ENCODE measurements around the gene PLA2G2E. TPM values are rescaled to one million over a fixed set of nuclear protein-coding genes. Genes with fewer than 3 reads are reported as not detected.

The PLA2G2E gene
- total and polyA plus RNA-seq, 4 donors, result not detected

DNA sequence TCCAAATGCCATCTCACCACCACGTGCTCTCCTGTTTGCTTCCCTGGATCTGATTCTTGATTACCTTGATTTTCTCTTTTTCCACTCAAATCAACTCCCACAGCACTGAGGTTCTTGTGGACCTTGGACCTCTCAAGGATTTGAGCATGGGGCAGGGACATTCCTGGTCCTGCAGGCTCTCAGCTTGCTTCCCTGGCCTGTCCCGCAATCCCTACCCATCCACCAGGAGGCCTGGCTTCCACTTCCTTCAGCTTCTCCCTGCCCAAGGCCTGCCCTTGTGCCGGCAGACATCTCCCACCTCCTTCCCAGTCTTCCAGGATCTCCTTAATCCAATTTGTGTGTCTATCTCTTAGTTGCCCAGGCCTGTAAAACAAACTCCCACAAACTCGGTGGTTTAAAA lies 34.4 kb upstream of the PLA2G2E start:
- Histone ChIP-seq H3K36me3 (ENCODE audit: control insufficient read depth in 4 of 4, insufficient read depth in 4 of 4, low read length in 4 of 4) (no peaks in the 10 kb centered on the region), H3K9me3 (ENCODE audit: control insufficient read depth in 4 of 4, insufficient read depth in 3 of 4, low read length in 3 of 4) (peaks cover 0 to 6% (median 0%) of the 10 kb centered on the region in 4 donors), H3K27me3 (ENCODE audit: control insufficient read depth in 3 of 3, insufficient read depth in 3 of 3, low read length in 2 of 3) (peaks cover 0 to 7% (median 0%) of the 10 kb centered on the region in 3 donors), H3K9ac (ENCODE audit: insufficient read depth in 1 of 2, low read length in 2 of 2) (no peak overlapping the region), H3K27ac (ENCODE audit: low read depth in 1 of 2, low read length in 1 of 2) (no peak overlapping the region), H3K4me3 (no peak overlapping the region), H3K4me1 (ENCODE audit: control insufficient read depth in 5 of 5, insufficient read depth in 5 of 5, low read length in 5 of 5) (no peaks in the 10 kb centered on the region)
- ATAC-seq (ENCODE audit: insufficient read depth, low FRiP score) (no peak), DNase-seq (no peak)
- WGBS, 2 donors, result 70 to 74% methylated on average over 4 of the region's 4 CpGs
- TF ChIP-seq, protein P1, sequence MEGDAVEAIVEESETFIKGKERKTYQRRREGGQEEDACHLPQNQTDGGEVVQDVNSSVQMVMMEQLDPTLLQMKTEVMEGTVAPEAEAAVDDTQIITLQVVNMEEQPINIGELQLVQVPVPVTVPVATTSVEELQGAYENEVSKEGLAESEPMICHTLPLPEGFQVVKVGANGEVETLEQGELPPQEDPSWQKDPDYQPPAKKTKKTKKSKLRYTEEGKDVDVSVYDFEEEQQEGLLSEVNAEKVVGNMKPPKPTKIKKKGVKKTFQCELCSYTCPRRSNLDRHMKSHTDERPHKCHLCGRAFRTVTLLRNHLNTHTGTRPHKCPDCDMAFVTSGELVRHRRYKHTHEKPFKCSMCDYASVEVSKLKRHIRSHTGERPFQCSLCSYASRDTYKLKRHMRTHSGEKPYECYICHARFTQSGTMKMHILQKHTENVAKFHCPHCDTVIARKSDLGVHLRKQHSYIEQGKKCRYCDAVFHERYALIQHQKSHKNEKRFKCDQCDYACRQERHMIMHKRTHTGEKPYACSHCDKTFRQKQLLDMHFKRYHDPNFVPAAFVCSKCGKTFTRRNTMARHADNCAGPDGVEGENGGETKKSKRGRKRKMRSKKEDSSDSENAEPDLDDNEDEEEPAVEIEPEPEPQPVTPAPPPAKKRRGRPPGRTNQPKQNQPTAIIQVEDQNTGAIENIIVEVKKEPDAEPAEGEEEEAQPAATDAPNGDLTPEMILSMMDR (IDR thresholded peaks at IDR 0.05; ENCODE audit: control extremely low read depth, extremely low read depth), result no peak

DNA sequence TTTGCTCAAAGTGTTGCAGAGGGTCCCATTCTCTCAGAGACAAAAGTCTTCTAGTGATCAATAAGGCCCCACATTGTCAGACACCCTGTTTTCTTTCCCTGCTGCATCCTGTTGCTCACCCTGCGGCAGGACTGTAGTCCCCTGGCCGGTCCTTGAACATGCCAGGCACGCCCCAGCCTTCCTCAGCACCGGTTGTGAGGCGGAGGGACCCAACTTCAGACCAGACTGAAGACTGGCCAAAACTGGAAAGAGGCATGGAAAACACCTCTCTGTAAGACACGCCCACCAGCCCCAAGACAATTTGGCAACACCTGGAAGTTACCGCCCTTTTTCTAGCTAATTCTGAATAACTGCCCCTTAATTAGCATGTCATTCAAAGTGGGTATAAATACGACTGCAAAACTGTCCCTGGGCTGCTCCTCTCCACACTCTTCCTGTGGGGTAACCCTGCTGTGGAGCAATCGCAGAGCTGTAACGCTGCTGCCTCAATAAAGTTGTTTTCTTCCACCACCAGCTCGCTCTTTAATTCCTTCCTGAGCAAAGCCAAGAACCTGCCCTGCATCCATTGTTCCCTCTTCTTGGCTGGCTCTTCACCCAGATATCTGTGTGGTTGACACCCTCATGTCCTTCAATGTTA lies 32.2 kb upstream of the PLA2G2E start:
- no peak for ATAC-seq (ENCODE audit: insufficient read depth, low FRiP score)
- Histone ChIP-seq H3K27me3 (ENCODE audit: control insufficient read depth in 3 of 3, insufficient read depth in 3 of 3, low read length in 2 of 3) (peaks cover 0 to 7% (median 0%) of the 10 kb centered on the region in 3 donors), H3K4me1 (ENCODE audit: control insufficient read depth in 5 of 5, insufficient read depth in 5 of 5, low read length in 5 of 5) (no peaks in the 10 kb centered on the region), H3K9me3 (ENCODE audit: control insufficient read depth in 4 of 4, insufficient read depth in 3 of 4, low read length in 3 of 4) (peaks cover 0 to 2% (median 0%) of the 10 kb centered on the region in 4 donors), H3K27ac (ENCODE audit: low read depth in 1 of 2, low read length in 1 of 2) (no peak overlapping the region), H3K36me3 (ENCODE audit: control insufficient read depth in 4 of 4, insufficient read depth in 4 of 4, low read length in 4 of 4) (no peaks in the 10 kb centered on the region), H3K9ac (ENCODE audit: insufficient read depth in 1 of 2, low read length in 2 of 2) (no peak overlapping the region), H3K4me3 (no peak overlapping the region)
- TF ChIP-seq, protein P1 (IDR thresholded peaks at IDR 0.05; ENCODE audit: control extremely low read depth, extremely low read depth), result no peak
- WGBS, 2 donors, result 50 to 62% methylated on average over 11 of the region's 11 CpGs
- DNase-seq, result no peak

DNA sequence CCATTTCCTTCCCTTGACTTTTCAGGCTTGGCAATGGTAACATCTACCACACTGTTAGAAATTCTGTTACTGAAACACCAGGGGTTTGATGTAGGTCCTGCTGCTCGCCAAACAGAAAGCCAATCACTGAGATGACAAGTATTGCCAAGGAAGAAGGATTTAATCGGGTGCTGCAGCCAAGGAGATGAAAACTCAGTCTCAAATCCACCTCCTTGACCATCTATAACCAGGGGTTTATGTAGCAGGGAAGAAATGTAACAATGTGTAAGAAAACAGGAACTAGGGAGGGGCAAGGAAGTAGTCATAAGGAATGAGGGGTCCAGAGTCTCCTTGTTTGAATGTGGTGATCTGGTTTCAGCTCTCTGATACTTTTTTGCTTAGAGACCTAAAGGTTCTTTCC lies 30.6 kb upstream of the PLA2G2E start:
- no peak for ATAC-seq (ENCODE audit: insufficient read depth, low FRiP score)
- DNase-seq, result no peak
- TF ChIP-seq, protein P1 (IDR thresholded peaks at IDR 0.05; ENCODE audit: control extremely low read depth, extremely low read depth), result no peak
- Histone ChIP-seq H3K4me3 (no peak overlapping the region), H3K36me3 (ENCODE audit: control insufficient read depth in 4 of 4, insufficient read depth in 4 of 4, low read length in 4 of 4) (no peaks in the 10 kb centered on the region), H3K27me3 (ENCODE audit: control insufficient read depth in 3 of 3, insufficient read depth in 3 of 3, low read length in 2 of 3) (peaks cover 0 to 7% (median 0%) of the 10 kb centered on the region in 3 donors), H3K4me1 (ENCODE audit: control insufficient read depth in 5 of 5, insufficient read depth in 5 of 5, low read length in 5 of 5) (no peaks in the 10 kb centered on the region), H3K9me3 (ENCODE audit: control insufficient read depth in 4 of 4, insufficient read depth in 3 of 4, low read length in 3 of 4) (peaks cover 0 to 2% (median 0%) of the 10 kb centered on the region in 4 donors), H3K9ac (ENCODE audit: insufficient read depth in 1 of 2, low read length in 2 of 2) (no peak overlapping the region), H3K27ac (ENCODE audit: low read depth in 1 of 2, low read length in 1 of 2) (no peak overlapping the region)
- WGBS, 2 donors, result 87 to 89% methylated on average over 2 of the region's 2 CpGs
